GM04503 (cell line): ENCODE measurements around the gene SALL3.

ENCODE experiments used
- DNase-seq: peaks from one replicate; pipeline ENCODE4 v3.0.0-alpha.2; 2012; ENCODE audit warnings: low read depth

SALL3 gene

GRCh38 chr18:79006106-79006795, 26.6 kb downstream of the SALL3 start:
- DNase-seq, result no peak

GRCh38 chr18:79007440-79007839, 27.8 kb downstream of the SALL3 start:
- no peak for DNase-seq

GRCh38 chr18:79008356-79008940, 28.8 kb downstream of the SALL3 start:
- no peak for DNase-seq

- DNase-seq, result no peak
These were observed 31.2 kb downstream of the SALL3 start for GRCh38 chr18:79010802-79011201.

GRCh38 chr18:79011300-79011870, 31.8 kb downstream of the SALL3 start:
- no peak for DNase-seq

GRCh38 chr18:79013869-79014268, 34.3 kb downstream of the SALL3 start:
- DNase-seq, result no peak

- DNase-seq, result no peak
These were observed 39.3 kb downstream of the SALL3 start for GRCh38 chr18:79018911-79019310.

- no peak for DNase-seq
These were observed 40.3 kb downstream of the SALL3 start for GRCh38 chr18:79019881-79020280.

GRCh38 chr18:79022603-79023002, 43.0 kb downstream of the SALL3 start:
- no peak for DNase-seq

- no peak for DNase-seq
These were observed 46.9 kb downstream of the SALL3 start for GRCh38 chr18:79026491-79026890.

GRCh38 chr18:79030680-79031079, 51.1 kb downstream of the SALL3 start:
- no peak for DNase-seq

- DNase-seq, result no peak
These were observed 62.7 kb downstream of the SALL3 start for GRCh38 chr18:79042276-79042675.

GRCh38 chr18:79043288-79043687, 63.7 kb downstream of the SALL3 start:
- no peak for DNase-seq

- no peak for DNase-seq
These were observed 66.9 kb downstream of the SALL3 start for GRCh38 chr18:79046522-79046921.

GRCh38 chr18:79047556-79048244, 68.1 kb downstream of the SALL3 start:
- DNase-seq, result no peak

- DNase-seq, result no peak
These were observed 68.6 kb downstream of the SALL3 start for GRCh38 chr18:79048245-79048632.

GRCh38 chr18:79049506-79049905, 69.9 kb downstream of the SALL3 start:
- DNase-seq, result no peak
